ENCODE measurements around the gene CEP131. TPM values are rescaled to one million over a fixed set of nuclear protein-coding genes. Genes with fewer than 3 reads are reported as not detected.

The CEP131 gene
- total and polyA plus RNA-seq, 7 experiments from 2014 or later, result 2.7 to 13.0 (median 9.7) TPM

DNA sequence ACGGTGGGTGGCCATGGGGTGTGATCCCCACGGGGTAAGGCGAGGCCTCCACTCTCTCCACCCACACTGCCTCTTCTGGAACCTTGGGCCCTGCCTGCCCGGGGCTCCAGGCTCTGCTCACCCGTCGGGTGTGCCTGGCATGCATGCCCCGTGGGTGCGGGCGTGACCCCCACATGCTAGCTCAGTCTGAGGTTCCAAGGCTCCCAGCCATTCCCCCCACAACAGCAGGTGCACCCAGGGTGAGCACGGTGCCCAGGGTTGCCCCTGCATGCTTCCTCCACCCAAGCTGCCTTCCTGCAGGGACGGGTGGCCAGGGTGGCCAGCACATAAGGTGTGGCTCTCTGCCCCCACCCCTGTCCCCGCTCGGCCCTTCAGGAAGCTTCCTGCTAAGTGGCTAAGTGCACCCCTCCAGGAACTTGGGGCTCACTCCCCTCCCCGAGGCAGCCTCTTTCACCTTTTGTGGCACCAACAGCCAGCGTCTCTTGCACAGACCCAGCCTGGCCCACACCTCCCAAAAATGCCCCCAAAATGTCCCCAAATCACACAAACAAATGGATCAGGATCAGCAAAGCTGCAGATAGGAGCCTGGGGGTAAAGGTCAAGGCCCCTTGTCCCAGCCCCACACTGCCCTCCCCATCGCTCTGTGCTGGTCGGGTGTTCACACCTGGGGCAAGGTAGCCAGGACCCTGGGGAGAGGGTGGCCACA lies 78.9 kb downstream of the CEP131 start:
- POLR2A ChIA-PET, result interaction anchor here (0.7 kb wide), 1 partner anchor 12 kb away, joined by 3 read pairs; no protein-coding TSS in a partner anchor
- no peak for DNase-seq
- peaks cover 0 to 4% (median 0%) of the 10 kb centered on the region in 7 donors for H3K4me1 Mint-ChIP-seq

DNA sequence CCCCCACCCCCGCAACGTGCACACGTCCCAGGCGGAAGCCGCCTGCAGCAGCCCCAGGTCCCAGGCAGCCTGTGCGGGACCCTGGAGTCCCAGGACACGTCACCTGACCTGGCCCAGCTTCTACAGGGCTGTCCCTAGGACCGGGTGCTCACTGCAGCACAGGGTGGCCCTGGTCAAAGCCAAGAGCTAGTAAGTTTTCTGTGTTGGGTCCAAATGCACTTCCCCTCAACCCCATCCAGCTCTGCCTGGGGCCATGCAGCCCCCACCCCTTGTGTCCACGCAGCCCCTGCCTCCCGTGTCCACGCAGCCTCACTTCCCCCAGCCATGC lies 79.6 kb downstream of the CEP131 start:
- no peak for DNase-seq
- Mint-ChIP-seq H3K9me3 (peaks cover 0 to 8% (median 0%) of the 10 kb centered on the region in 11 donors), H3K27ac (no peak overlapping the region), H3K36me3 (no peaks in the 10 kb centered on the region), H3K4me1 (peaks cover 0 to 4% (median 0%) of the 10 kb centered on the region in 7 donors), H3K27me3 (peaks cover 0 to 5% (median 0%) of the 10 kb centered on the region in 5 donors), H3K4me3 (no peak overlapping the region)
- ATAC-seq, result no peak
- H3K9me3 ChIP-seq (ENCODE audit: control insufficient read depth in 2 of 3, low read length in 3 of 3), result no peaks in the 10 kb centered on the region
- H3K36me3 ChIP-seq (ENCODE audit: control insufficient read depth in 2 of 3, insufficient read depth in 3 of 3, low read length in 3 of 3), result no peaks in the 10 kb centered on the region
- no peak overlapping the region for H3K4me3 ChIP-seq (ENCODE audit: low read length)
- H3K4me1 ChIP-seq (ENCODE audit: control insufficient read depth in 2 of 2, insufficient read depth in 2 of 2, low read length in 2 of 2), result no peaks in the 10 kb centered on the region
- H3K27ac ChIP-seq (ENCODE audit: low read depth, low read length), result no peak overlapping the region
- intact Hi-C loops (cut with micrococcal nuclease), result loop anchor here (2.0 to 5.0 kb wide), 2 partner anchors 58 to 459 kb away; no protein-coding TSS in a partner anchor
- CTCF ChIA-PET, result interaction anchor here (0.6 to 1.3 kb wide), 3 partner anchors 99 to 319 kb away, joined by 3 to 6 read pairs (median 3); no protein-coding TSS in a partner anchor
- POLR2A ChIA-PET, result interaction anchor here (0.7 kb wide), 1 partner anchor 11 kb away, joined by 3 read pairs; no protein-coding TSS in a partner anchor
- H3K27me3 ChIP-seq (ENCODE audit: control insufficient read depth in 2 of 2, insufficient read depth in 2 of 2, low read length in 2 of 2), result no peaks in the 10 kb centered on the region

More for the DNA sequence above, 78.9 kb downstream of the CEP131 start:
- peaks cover 0 to 8% (median 0%) of the 10 kb centered on the region in 5 donors for H3K27me3 Mint-ChIP-seq
- H3K36me3 Mint-ChIP-seq, result no peaks in the 10 kb centered on the region
- H3K27ac Mint-ChIP-seq, result no peak overlapping the region
- no peak for ATAC-seq
- no peaks in the 10 kb centered on the region for H3K4me1 ChIP-seq (ENCODE audit: control insufficient read depth in 2 of 2, insufficient read depth in 2 of 2, low read length in 2 of 2)
- no peak overlapping the region for H3K4me3 ChIP-seq (ENCODE audit: low read length)
- no peaks in the 10 kb centered on the region for H3K27me3 ChIP-seq (ENCODE audit: control insufficient read depth in 2 of 2, insufficient read depth in 2 of 2, low read length in 2 of 2)
- no peaks in the 10 kb centered on the region for H3K9me3 ChIP-seq (ENCODE audit: control insufficient read depth in 2 of 3, low read length in 3 of 3)
- H3K9me3 Mint-ChIP-seq, result peaks cover 0 to under 1% (median 0%) of the 10 kb centered on the region in 11 donors
- CTCF ChIA-PET, result interaction anchor here (1.4 kb wide), 1 partner anchor 97 kb away, joined by 7 read pairs; no protein-coding TSS in a partner anchor
- no peak overlapping the region for H3K27ac ChIP-seq (ENCODE audit: low read depth, low read length)
- no peaks in the 10 kb centered on the region for H3K36me3 ChIP-seq (ENCODE audit: control insufficient read depth in 2 of 3, insufficient read depth in 3 of 3, low read length in 3 of 3)
- no peak overlapping the region for H3K4me3 Mint-ChIP-seq
- intact Hi-C loops (cut with micrococcal nuclease), result loop anchor here (2.0 to 5.0 kb wide), 2 partner anchors 57 to 458 kb away; no protein-coding TSS in a partner anchor

DNA sequence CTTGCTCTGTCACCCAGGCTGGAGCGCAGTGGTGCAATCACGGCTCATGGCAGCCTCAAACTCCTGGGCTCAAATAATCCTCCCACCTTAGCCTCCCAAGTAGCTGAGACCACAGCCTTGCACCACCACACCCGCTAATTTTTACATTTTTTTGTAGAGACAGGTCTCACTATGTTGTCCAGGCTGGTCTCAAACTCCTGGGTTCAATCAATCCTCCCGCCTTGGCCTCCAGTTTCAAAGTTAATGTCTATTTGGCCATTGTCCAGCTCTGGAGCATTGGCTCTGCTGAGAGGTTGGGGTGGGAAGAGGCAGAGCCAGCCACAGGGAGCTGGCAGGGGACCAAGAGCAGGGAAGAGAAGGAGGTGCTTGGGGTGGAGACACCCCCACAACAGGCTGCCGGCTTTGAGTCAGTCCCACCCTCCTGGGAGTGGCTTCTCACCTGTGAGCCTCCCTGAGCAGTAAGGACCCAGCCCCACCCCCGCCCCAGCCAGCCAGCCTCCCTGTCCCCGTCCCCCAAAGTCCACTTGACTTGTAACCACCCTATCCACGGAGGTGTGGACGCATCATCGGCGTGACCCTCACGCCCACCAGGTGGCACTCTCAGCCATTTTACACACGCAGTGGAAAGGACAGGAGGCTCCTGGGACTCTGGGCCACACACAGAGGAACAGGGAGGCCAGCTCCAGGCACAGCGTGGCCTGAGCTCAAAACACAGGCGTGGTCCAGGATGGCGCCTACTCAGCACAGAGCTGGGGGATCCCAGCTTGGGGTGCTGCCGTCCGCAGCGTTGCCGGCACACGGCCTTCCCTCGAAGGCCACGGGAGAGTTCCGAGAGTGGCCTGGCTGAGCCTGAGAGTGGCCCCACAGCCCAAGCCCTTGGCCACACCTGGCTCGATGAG lies 80.2 kb downstream of the CEP131 start:
- H3K4me3 ChIP-seq (ENCODE audit: low read length), result no peak overlapping the region
- H3K27ac ChIP-seq (ENCODE audit: low read depth, low read length), result no peak overlapping the region
- peaks cover 0 to 4% (median 0%) of the 10 kb centered on the region in 7 donors for H3K4me1 Mint-ChIP-seq
- intact Hi-C loops (cut with micrococcal nuclease), result loop anchor here (1.0 to 5.0 kb wide), 4 partner anchors 58 to 460 kb away; no protein-coding TSS in a partner anchor
- DNase-seq (peak; percentile 29 to 61 (median 51)), ATAC-seq (peak; percentile 88)
- H3K36me3 ChIP-seq (ENCODE audit: control insufficient read depth in 2 of 3, insufficient read depth in 3 of 3, low read length in 3 of 3), result no peaks in the 10 kb centered on the region
- ChIA-PET CTCF (interaction anchor here (0.6 to 1.3 kb wide), 7 partner anchors 35 to 1715 kb away, joined by 3 to 6 read pairs (median 3); no protein-coding TSS in a partner anchor), POLR2A (no interaction called here)
- H3K36me3 Mint-ChIP-seq, result no peaks in the 10 kb centered on the region
- peaks cover 0 to 4% (median 0%) of the 10 kb centered on the region in 5 donors for H3K27me3 Mint-ChIP-seq
- peaks cover 0 to 14% (median 0%) of the 10 kb centered on the region in 11 donors for H3K9me3 Mint-ChIP-seq
- H3K4me1 ChIP-seq (ENCODE audit: control insufficient read depth in 2 of 2, insufficient read depth in 2 of 2, low read length in 2 of 2), result no peaks in the 10 kb centered on the region
- no peaks in the 10 kb centered on the region for H3K27me3 ChIP-seq (ENCODE audit: control insufficient read depth in 2 of 2, insufficient read depth in 2 of 2, low read length in 2 of 2)
- H3K27ac Mint-ChIP-seq, result peak overlapping the region in 1 of 9 donors; percentile 43
- no peak overlapping the region for H3K4me3 Mint-ChIP-seq
- no peaks in the 10 kb centered on the region for H3K9me3 ChIP-seq (ENCODE audit: control insufficient read depth in 2 of 3, low read length in 3 of 3)

DNA sequence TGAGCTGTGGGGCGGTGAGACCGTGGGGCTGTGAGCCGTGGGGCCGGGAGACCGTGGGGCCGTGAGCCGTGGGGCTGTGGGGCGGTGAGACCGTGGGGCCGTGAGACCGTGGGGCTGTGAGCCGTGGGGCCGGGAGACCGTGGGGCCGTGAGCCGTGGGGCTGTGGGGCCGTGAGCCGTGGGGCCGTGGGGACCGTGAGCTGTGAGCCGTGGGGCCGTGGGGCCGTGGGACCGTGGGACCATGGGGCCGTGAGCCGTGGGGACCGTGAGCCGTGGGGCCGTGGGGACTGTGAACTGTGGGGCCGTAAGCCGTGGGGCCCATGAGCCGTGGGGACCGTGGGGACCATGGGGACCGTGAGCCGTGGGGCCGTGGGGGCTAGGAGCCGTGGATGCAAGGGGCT lies 82.1 kb downstream of the CEP131 start:
- DNase-seq (no peak), ATAC-seq (no peak)
- H3K27ac Mint-ChIP-seq, result no peak overlapping the region
- H3K4me3 Mint-ChIP-seq, result no peak overlapping the region
- H3K27me3 Mint-ChIP-seq, result peaks cover 0 to 4% (median 0%) of the 10 kb centered on the region in 5 donors
- ChIA-PET POLR2A (no interaction called here), CTCF (no interaction called here)
- H3K4me1 ChIP-seq (ENCODE audit: control insufficient read depth in 2 of 2, insufficient read depth in 2 of 2, low read length in 2 of 2), result no peaks in the 10 kb centered on the region
- no peak overlapping the region for H3K4me3 ChIP-seq (ENCODE audit: low read length)
- no peaks in the 10 kb centered on the region for H3K27me3 ChIP-seq (ENCODE audit: control insufficient read depth in 2 of 2, insufficient read depth in 2 of 2, low read length in 2 of 2)
- H3K36me3 Mint-ChIP-seq, result no peaks in the 10 kb centered on the region
- peaks cover 0 to 15% (median 0%) of the 10 kb centered on the region in 11 donors for H3K9me3 Mint-ChIP-seq
- H3K27ac ChIP-seq (ENCODE audit: low read depth, low read length), result no peak overlapping the region
- peaks cover 0 to 4% (median 0%) of the 10 kb centered on the region in 7 donors for H3K4me1 Mint-ChIP-seq
- intact Hi-C loops (cut with micrococcal nuclease), result loop anchor here in 1 of 2 donors (5.0 kb wide), 1 partner anchor 462 kb away; no protein-coding TSS in a partner anchor
- H3K36me3 ChIP-seq (ENCODE audit: control insufficient read depth in 2 of 3, insufficient read depth in 3 of 3, low read length in 3 of 3), result no peaks in the 10 kb centered on the region
- no peaks in the 10 kb centered on the region for H3K9me3 ChIP-seq (ENCODE audit: control insufficient read depth in 2 of 3, low read length in 3 of 3)

DNA sequence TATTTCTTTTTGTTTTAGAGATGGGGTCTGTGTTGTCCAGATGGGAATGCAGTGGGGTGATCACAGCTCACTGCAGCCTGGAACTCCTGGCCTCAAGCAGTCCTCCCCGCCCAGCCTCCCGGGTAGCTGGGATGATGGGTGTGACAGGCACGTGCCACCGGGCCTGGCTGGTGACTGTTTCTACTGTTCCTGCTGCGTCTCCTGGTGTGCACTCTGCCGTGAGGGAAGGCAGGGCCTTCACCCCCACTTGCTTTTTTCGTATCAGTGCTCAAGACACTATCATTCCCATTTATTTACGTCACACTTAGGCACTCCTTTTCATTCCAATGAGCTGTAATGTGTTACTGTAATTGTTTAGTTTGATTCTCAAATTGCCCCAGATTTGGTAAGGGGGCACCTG lies 82.7 kb downstream of the CEP131 start:
- Histone ChIP-seq H3K4me3 (ENCODE audit: low read length) (no peak overlapping the region), H3K36me3 (ENCODE audit: control insufficient read depth in 2 of 3, insufficient read depth in 3 of 3, low read length in 3 of 3) (no peaks in the 10 kb centered on the region), H3K9me3 (ENCODE audit: control insufficient read depth in 2 of 3, low read length in 3 of 3) (no peaks in the 10 kb centered on the region), H3K4me1 (ENCODE audit: control insufficient read depth in 2 of 2, insufficient read depth in 2 of 2, low read length in 2 of 2) (no peaks in the 10 kb centered on the region), H3K27ac (ENCODE audit: low read depth, low read length) (no peak overlapping the region), H3K27me3 (ENCODE audit: control insufficient read depth in 2 of 2, insufficient read depth in 2 of 2, low read length in 2 of 2) (no peaks in the 10 kb centered on the region)
- no peaks in the 10 kb centered on the region for H3K36me3 Mint-ChIP-seq
- intact Hi-C loops (cut with micrococcal nuclease), result loop anchor here in 1 of 2 donors (5.0 kb wide), 1 partner anchor 462 kb away; no protein-coding TSS in a partner anchor
- DNase-seq, result no peak
- ChIA-PET CTCF (interaction anchor here (0.6 kb wide), 1 partner anchor 460 kb away, joined by 4 read pairs; no protein-coding TSS in a partner anchor), POLR2A (no interaction called here)
- no peak for ATAC-seq
- H3K27ac Mint-ChIP-seq, result no peak overlapping the region
- H3K4me3 Mint-ChIP-seq, result no peak overlapping the region
- H3K27me3 Mint-ChIP-seq, result peaks cover 0 to 4% (median 0%) of the 10 kb centered on the region in 5 donors
- peaks cover 0 to 4% (median 0%) of the 10 kb centered on the region in 7 donors for H3K4me1 Mint-ChIP-seq
- peaks cover 0 to 15% (median 0%) of the 10 kb centered on the region in 11 donors for H3K9me3 Mint-ChIP-seq
